Body of pancreas (tissue), 4 donors: ENCODE results near the gene TRPC4. TPM values are rescaled to one million over a fixed set of nuclear protein-coding genes. Genes with fewer than 3 reads are reported as not detected.
"Not testable (repeated sequence)": the region's sequence is repeated elsewhere in the genome, so short reads cannot be mapped to it uniquely, and the experiment has no call there.

Source experiments
- ATAC-seq: fragments of 150-250 bp; one replicate; pipeline ENCODE4 v1.9.1; 2016
- DNase-seq, 4 donors: peaks; one replicate each; pipeline ENCODE4 v3.0.0-alpha.2; 2019
- H3K27ac ChIP-seq, 4 donors: fragments of 200-600 bp; sonication (generic); 1 replicate in 3 of 4; 2 replicates in 1 of 4; pipeline versions ENCODE4 v1.5.1 to v1.6.1; 2016 to 2019; ENCODE audit warnings: mild to moderate bottlenecking in 1 of 4, mixed read lengths in 1 of 4, moderate library complexity in 1 of 4
- H3K27me3 ChIP-seq, 2 donors: fragments of 200-600 bp; sonication (generic); one replicate each; pipeline ENCODE4 v1.6.0; 2016; ENCODE audit warnings: mild to moderate bottlenecking in 1 of 2
- H3K36me3 ChIP-seq, 2 donors: fragments of 200-600 bp; sonication (generic); replicated peaks in 1 of 2; 2 replicates each; pipeline ENCODE4 v1.5.1; 2016; ENCODE audit warnings: low read depth in 2 of 2; ENCODE audit not compliant: insufficient read depth in 1 of 2
- H3K4me1 ChIP-seq: fragments of 200-600 bp; sonication (generic); one replicate; pipeline ENCODE4 v1.6.0; 2016
- H3K4me3 ChIP-seq, 2 donors: fragments of 200-600 bp; sonication (generic); 1 replicate in 1 of 2; 2 replicates in 1 of 2; pipeline ENCODE4 v1.5.1; 2016 to 2019
- H3K9me3 ChIP-seq, 3 donors: fragments of 200-600 bp; sonication (generic); 1 replicate in 2 of 3; 2 replicates in 1 of 3; pipeline ENCODE4 v1.5.1; 2016
- POLR2A ChIP-seq, 3 donors: fragments of 450-650 bp; IDR thresholded peaks; one replicate each; pipeline ENCODE4 v1.6.1; 2016; ENCODE audit warnings: antibody characterized with exemption in 3 of 3, mild to moderate bottlenecking in 2 of 3
- WGBS, 2 donors: methylation state at CpG; one replicate each; pipeline ENCODE4 v1.1.5; 2017; 5-methylcytosine and 5-hydroxymethylcytosine counted together
- intact Hi-C: fragments of 100-400 bp; cut with DNase I; formaldehyde crosslinking; loops from one replicate; pipeline ENCODE4 v1.15.1; 2023
- total RNA-seq, 2 donors: library from RNA; depleted of rRNA; stranded (reverse); fragments of >200 nt; gene quantifications; one replicate each; pipeline ENCODE4 v1.1.0, GENCODE V29; 2016
- TF ChIP-seq, protein P1 (sequence below), 7 experiments: fragments of 450-650 bp in 4 of 7; fragments of 200-600 bp in 3 of 7; sonication (generic) in 3 of 7; IDR thresholded peaks; one replicate each; pipeline ENCODE4 v1.5.1; 2016 to 2019; ENCODE audit warnings: antibody characterized with exemption in 7 of 7

Gene TRPC4
- total RNA-seq, 2 donors from 2014 or later = 0.33 to 2.6 TPM

DNA sequence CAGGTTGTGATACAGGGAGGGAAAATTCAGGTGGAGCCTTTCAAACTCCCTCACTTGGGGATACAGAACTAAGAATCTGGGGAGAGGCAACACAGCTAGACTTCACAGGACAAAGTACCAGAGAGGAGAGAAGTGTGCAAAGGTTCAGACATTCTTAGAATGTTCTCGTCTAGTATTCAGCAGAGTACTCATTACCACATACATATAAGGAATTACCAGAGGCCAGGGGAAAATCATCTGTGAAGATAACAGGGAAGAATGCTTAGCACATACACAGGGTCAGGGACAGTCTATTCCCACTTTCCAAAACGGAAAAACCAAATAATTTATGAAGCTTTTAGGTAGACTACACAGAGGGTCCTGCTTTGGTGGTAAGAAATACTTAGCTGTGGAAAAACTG lies 58.1 kb downstream of the TRPC4 start:
- intact Hi-C loops = no loop called here
- Histone ChIP-seq H3K36me3 (no peaks in the 10 kb centered on the region), H3K4me1 (no peaks in the 10 kb centered on the region), H3K4me3 (no peak overlapping the region), H3K27ac (no peak overlapping the region), H3K9me3 (peaks cover 0 to 4% (median 0%) of the 10 kb centered on the region in 3 donors), H3K27me3 (no peaks in the 10 kb centered on the region)
- ATAC-seq = no peak
- DNase-seq = no peak
- TF ChIP-seq, protein P1, sequence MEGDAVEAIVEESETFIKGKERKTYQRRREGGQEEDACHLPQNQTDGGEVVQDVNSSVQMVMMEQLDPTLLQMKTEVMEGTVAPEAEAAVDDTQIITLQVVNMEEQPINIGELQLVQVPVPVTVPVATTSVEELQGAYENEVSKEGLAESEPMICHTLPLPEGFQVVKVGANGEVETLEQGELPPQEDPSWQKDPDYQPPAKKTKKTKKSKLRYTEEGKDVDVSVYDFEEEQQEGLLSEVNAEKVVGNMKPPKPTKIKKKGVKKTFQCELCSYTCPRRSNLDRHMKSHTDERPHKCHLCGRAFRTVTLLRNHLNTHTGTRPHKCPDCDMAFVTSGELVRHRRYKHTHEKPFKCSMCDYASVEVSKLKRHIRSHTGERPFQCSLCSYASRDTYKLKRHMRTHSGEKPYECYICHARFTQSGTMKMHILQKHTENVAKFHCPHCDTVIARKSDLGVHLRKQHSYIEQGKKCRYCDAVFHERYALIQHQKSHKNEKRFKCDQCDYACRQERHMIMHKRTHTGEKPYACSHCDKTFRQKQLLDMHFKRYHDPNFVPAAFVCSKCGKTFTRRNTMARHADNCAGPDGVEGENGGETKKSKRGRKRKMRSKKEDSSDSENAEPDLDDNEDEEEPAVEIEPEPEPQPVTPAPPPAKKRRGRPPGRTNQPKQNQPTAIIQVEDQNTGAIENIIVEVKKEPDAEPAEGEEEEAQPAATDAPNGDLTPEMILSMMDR (IDR thresholded peaks at IDR 0.05) = no peak
- no peak for TF ChIP-seq POLR2A (IDR thresholded peaks at IDR 0.05)
- 36 to 50% methylated on average over 2 of the region's 2 CpGs for WGBS, 2 donors

DNA sequence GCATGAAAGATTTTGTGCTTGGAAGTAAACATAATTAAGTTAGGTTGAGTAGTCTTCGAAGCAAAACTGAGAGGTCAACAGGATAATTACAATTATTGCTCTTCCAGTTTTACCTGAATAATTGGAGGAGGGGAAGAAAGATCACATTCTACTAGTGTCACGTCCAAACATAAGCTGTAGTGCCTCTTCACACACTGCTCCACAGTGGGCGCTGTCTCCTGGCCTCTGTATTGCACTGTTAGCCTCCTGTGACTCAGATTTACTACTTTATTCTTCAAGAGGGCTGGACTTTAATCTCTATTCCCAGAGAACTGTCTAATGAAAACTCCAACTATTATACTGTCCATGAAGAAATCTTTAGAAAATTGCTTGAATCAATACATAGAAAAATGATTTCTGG lies 62.9 kb downstream of the TRPC4 start:
- ATAC-seq (no peak), DNase-seq (no peak)
- Histone ChIP-seq H3K4me1 (no peaks in the 10 kb centered on the region), H3K4me3 (no peak overlapping the region), H3K27ac (no peak overlapping the region), H3K27me3 (no peaks in the 10 kb centered on the region), H3K9me3 (no peaks in the 10 kb centered on the region), H3K36me3 (no peaks in the 10 kb centered on the region)
- intact Hi-C loops = no loop called here
- TF ChIP-seq, protein P1 (IDR thresholded peaks at IDR 0.05) = no peak
- no peak for TF ChIP-seq POLR2A (IDR thresholded peaks at IDR 0.05)
- WGBS, 2 donors = 62 to 68% methylated on average over 3 of the region's 3 CpGs

DNA sequence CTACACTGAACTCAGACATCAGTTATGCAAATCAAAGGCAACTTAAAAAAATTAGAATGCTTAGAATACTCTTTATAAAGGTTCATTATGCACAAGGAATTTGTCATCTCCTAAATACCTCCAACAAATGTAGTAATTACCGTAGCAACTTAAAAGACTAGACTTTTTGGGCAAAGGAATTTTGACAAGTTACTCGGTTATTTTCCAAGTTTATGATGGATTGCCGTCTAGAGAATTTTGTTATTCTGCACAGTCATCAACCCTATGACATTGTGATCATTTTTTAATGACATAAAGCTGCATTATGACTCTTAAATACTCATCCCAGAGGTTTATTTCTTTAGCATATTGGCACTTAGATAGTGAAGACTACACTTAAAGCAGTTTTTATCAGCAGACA lies 71.9 kb downstream of the TRPC4 start:
- Histone ChIP-seq H3K36me3 (no peaks in the 10 kb centered on the region), H3K4me1 (peaks cover 4% of the 10 kb centered on the region), H3K9me3 (no peaks in the 10 kb centered on the region), H3K27me3 (no peaks in the 10 kb centered on the region), H3K27ac (no peak overlapping the region), H3K4me3 (no peak overlapping the region)
- DNase-seq (no peak), ATAC-seq (no peak)
- intact Hi-C loops = no loop called here
- WGBS, 2 donors = 50 to 65% methylated on average over 3 of the region's 3 CpGs
- TF ChIP-seq POLR2A (IDR thresholded peaks at IDR 0.05) = no peak
- TF ChIP-seq, protein P1 (IDR thresholded peaks at IDR 0.05) = no peak

DNA sequence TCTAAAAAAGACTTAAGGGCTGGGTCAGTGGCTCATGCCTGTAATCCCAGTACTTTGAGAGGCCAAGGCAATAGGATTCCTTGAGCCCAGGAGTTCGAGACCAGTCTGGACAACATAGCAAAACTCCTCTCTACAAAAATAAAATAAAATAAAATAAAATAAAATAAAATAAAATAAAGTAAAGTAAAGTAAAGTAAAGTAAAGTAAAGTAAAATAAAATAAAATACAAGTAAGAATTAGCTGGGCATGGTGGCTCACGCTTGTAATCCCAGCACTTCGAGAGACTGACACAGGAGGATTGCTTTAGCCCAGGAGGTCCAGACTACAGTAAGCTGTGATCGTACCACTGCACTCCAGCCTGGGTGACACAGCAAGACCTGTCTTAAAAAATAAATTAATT lies 72.8 kb downstream of the TRPC4 start:
- H3K27ac ChIP-seq, H3K27me3 ChIP-seq, H3K4me1 ChIP-seq, DNase-seq, H3K36me3 ChIP-seq, H3K9me3 ChIP-seq, ATAC-seq, intact Hi-C loops, H3K4me3 ChIP-seq: not testable (repeated sequence)
- 88 to 91% methylated on average over 4 of the region's 4 CpGs for WGBS, 2 donors

DNA sequence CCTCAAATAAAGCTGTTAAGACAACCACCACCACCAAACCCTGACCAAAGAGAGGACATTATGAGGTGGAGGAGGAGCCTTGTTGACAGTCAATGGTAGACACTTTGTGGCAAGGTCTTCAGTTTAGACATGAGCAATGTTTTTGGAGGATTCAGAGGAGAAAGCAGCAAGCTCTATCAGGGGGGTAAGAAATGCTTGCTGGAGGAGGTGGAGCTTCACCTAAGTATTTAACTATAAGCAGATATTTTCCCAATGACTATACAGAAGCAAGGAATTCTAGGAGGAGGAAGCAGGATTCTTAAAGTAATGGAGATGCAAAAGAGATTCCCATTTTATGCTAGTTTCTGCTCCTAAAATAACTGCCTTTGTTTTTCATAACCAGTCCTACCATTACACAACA lies 74.2 kb downstream of the TRPC4 start:
- peaks cover 4% of the 10 kb centered on the region for H3K4me1 ChIP-seq
- H3K36me3 ChIP-seq = no peaks in the 10 kb centered on the region
- TF ChIP-seq, protein P1 (IDR thresholded peaks at IDR 0.05) = no peak

More for the DNA sequence above, 74.2 kb downstream of the TRPC4 start:
- ATAC-seq (no peak), DNase-seq (no peak)
- Histone ChIP-seq H3K9me3 (no peaks in the 10 kb centered on the region), H3K27ac (no peak overlapping the region), H3K27me3 (no peaks in the 10 kb centered on the region), H3K4me3 (no peak overlapping the region)
- intact Hi-C loops = no loop called here
